Measurements from ENCODE around the gene XKR3. TPM values are rescaled to one million over a fixed set of nuclear protein-coding genes. Genes with fewer than 3 reads are reported as not detected.
"Not testable (repeated sequence)": the region's sequence is repeated elsewhere in the genome, so short reads cannot be mapped to it uniquely, and the experiment has no call there.

XKR3 gene
- total RNA-seq, 1 experiment from 2014 or later: not detected

DNA sequence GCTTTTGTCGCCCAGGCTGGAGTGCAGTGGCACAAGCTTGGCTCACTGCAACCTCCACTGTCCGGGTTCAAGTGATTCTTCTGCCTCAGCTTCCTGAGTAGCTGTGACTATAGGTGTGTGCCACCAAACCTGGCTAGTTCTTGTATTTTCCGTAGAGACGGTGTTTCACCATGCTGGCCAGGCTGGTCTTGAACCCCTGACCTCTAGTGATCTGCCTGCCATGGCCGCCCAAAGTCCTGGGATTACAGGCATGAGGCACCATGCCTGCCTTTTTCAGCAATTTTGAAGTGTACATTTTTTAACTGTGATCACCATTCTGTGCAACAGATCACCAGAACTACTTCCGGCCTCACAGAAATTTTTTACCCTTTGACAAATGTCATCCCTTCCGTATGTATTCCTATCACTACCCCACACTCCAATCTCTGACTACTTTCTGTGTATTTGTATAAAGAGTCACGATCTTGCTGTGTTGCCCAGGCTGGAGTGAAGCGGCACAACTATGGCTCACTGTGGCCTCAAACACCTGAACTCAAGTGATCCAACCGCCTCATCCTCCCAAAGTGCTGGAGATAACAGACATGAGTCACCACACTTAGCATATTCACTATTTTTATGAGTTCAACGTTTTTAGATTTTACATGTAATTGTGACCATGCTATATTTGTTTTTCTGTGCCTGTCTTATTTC is 44.0 kb downstream of the XKR3 start:
- Histone ChIP-seq H3K27me3 (no peaks in the 10 kb centered on the region), H3K4me3 (no peak overlapping the region), H3K36me3 (no peaks in the 10 kb centered on the region), H3K9me3 (no peaks in the 10 kb centered on the region)
- no peak for DNase-seq

DNA sequence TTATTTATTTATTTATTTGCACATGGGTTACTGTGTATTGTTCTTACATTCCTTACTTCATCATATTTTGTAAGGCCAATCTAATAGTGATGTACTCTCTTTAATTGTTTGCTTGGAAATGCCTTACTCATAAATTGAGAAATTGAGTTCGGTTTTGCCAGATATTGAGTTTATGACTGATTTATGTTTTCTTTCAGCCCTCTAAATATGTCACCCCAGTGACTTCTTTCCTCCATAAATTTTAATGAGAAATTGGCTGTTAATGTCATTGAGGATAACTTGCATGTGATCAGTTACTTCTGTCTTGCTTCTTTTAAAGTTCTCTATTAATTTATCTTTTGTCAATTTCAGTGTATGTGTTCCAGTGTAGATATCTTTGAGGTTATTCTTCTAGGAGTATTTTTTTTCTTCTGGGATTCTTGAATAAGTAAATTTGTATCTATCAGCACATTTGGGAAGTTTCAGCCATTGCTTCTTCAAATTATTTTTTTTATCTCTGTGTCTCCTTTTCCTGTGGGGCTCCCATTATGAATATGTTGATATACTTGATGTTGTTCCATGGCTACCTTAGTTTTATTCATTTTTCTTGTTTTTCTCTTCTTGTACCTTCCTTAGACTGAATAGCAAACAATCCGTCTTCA is 47.8 kb downstream of the XKR3 start:
- H3K4me3 ChIP-seq: no peak overlapping the region
- DNase-seq: no peak
- no peaks in the 10 kb centered on the region for H3K27me3 ChIP-seq
- no peaks in the 10 kb centered on the region for H3K9me3 ChIP-seq
- H3K36me3 ChIP-seq: no peaks in the 10 kb centered on the region

DNA sequence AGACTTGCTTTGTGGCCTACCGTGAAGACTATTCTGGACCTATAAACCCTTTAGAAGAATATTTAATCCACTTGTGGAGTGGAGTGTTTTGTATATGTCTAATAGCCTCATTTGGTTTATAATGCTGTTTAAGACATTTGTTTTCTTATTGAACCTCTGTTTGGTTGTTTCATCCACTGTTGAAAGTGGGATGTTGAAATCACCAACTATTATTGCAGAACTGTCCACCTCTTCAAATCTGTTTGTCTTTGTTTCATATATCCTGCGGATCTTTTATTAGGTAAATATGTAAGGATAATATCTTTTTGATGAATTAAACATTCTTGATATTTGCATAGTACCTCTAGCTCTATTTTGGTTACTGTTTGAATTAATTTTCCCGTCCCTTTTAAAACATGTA is 49.1 kb downstream of the XKR3 start:
- Histone ChIP-seq H3K4me3 (no peak overlapping the region), H3K36me3 (no peaks in the 10 kb centered on the region)
- no peak for DNase-seq

DNA sequence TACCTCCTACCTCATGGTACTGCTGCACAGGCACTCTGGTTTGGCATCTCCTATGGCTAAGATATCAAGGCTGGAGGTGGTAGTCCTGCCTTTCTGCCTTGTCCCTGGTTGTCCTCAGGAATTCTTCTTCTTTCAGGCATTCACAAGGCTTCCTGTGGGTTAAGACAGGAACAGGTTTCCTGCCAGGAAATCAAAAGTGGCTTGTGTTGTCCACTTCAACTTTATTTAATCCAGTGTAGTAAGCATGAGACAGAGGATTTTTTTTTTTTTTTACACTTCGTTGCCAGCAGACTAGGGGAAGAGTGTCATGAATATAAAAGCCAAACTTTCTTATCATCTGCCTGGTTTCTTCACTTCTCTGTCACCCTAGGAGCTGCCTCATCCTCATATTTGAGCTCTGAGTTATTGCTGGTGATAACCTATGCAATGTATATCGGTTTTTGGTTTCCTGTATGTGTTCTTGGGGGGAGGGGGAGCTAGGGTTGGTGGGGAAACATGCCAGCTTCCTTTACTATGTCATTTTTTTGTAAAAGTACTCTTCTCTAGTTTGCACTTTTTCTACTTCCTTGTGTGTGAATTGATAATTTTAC is 50.2 kb downstream of the XKR3 start:
- no peak overlapping the region for H3K4me3 ChIP-seq
- no peaks in the 10 kb centered on the region for H3K27me3 ChIP-seq
- H3K36me3 ChIP-seq: no peaks in the 10 kb centered on the region
- no peak for DNase-seq
- no peaks in the 10 kb centered on the region for H3K9me3 ChIP-seq

More for the DNA sequence above, 49.1 kb downstream of the XKR3 start:
- Histone ChIP-seq H3K27me3 (no peaks in the 10 kb centered on the region), H3K9me3 (no peaks in the 10 kb centered on the region)

DNA sequence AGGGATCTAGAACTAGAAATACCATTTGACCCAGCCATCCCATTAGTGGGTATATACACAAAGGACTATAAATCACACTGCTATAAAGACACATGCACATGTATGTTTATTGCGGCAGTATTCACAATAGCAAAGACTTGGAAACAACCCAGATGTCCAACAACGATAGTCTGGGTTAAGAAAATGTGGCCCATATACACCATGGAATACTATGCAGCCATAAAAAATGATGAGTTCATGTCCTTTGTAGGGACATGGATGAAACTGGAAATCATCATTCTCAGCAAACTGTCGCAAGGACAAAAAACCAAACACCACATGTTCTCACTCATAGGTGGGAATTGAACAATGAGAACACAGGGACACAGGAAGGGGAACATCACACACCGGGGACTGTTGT is 53.6 kb downstream of the XKR3 start:
- H3K36me3 ChIP-seq, DNase-seq, H3K9me3 ChIP-seq, H3K27me3 ChIP-seq, H3K4me3 ChIP-seq: not testable (repeated sequence)

DNA sequence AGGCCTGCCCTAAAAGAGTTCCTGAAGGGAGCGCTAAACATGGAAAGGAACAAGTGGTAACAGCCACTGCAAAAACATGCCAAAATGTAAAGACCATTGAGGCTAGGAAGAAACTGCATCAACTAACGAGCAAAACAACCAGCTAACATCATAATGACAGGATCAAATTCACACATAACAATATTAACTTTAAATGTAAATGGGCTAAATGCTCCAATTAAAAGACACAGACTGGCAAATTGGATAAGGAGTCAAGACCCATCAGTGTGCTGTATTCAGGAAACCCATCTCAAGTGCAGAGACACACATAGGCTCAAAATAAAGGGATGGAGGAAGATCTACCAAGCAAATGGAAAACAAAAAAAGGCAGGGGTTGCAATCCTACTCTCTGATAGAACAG is 57.3 kb downstream of the XKR3 start:
- H3K36me3 ChIP-seq, DNase-seq, H3K27me3 ChIP-seq, H3K9me3 ChIP-seq, H3K4me3 ChIP-seq: not testable (repeated sequence)

DNA sequence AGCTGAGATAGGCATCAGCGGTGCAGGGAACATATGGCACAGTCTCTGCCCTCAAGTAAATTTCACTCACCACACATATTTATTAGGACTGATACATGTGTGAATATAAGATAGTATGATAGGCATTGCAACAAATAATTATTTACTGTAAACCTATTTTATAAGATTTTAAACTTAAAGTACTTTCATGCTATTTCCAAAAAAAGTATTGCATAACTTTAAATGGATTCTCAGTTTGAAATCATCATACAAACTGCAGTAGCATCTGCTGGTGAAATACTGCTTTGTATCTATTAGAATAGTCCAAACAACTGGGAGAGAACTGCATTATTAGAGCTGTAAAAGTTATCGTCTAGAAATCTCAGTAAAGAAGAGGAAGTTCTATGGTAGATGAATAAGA is 63.0 kb downstream of the XKR3 start:
- not testable (repeated sequence) for H3K9me3 ChIP-seq, H3K4me3 ChIP-seq, DNase-seq, H3K27me3 ChIP-seq, H3K36me3 ChIP-seq

DNA sequence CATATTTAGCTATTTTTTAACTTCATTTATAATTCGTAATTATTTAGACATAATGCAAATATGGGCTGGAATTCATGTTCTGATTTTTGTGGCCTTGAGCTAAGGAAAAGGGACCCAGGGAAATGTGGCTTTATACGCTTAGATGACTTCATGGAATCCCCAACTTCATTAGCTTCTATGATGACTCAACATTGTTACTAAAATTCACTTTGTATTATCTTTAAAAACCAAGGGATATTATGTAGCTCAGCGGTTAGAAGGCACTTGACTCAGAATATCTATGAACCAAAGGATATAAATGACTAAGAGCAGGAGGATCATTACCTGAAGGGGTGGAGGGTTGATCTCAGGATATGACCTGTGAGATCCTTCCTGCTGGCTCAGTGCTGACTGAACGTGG is 64.8 kb downstream of the XKR3 start:
- not testable (repeated sequence) for H3K9me3 ChIP-seq, H3K27me3 ChIP-seq, DNase-seq, H3K36me3 ChIP-seq, H3K4me3 ChIP-seq

DNA sequence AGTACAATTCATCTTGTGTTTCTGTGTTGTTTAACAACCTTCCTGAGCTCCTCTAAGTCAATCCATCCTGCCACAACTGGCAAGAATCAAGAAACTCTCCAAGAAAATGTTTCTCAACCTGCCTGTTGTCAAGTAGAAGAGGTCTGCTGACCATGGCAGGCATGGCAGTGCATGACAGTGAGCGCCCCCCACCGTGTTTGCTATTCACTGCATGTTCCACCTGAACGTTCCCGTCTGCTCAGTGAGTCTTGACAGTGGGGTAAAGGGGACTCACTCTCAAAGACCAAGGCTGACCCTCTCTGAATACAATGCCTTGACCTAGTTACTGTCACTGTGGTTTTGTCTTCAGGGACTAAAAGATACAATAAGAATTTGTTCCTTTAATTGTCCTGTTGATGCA is 75.9 kb downstream of the XKR3 start:
- not testable (repeated sequence) for H3K4me3 ChIP-seq, H3K9me3 ChIP-seq, H3K27me3 ChIP-seq, DNase-seq, H3K36me3 ChIP-seq

DNA sequence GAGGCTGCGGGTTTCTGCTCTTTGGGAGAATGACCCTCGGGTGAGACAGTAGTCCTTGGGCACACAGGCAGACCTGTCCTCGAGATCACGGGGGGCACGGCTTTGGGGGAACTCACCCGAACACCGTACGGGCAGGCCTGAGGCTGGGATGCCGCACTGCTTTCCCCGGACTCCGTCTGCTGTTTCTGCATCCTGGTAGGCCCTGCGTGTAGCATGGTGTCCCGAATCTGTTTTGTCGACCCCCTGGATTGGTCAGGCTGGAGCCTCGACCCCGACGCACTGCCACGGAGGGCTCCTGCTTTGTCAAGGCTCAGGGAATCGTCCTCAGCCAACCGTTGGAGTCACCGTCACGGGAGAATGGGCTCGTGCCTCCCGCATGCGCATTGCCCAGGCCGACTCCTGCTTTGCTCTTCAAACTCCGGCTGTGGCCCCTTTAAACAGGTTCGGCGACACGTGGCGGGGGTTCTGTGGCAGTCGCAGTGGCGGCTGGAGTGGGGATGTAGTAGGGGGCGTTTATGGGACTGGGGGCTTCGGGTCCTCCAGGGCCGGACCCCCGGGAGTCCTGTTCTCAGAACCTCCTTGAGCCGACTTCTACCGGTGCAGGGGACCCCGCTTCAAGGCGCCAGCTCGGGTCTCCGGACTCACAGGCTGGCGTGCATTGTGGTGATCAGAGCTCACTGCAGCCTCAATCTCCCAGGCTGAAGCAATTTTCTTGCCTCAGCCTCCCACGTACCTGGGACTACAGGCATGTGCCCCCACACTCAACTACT is 76.9 kb downstream of the XKR3 start:
- DNase-seq: not testable (repeated sequence)

DNA sequence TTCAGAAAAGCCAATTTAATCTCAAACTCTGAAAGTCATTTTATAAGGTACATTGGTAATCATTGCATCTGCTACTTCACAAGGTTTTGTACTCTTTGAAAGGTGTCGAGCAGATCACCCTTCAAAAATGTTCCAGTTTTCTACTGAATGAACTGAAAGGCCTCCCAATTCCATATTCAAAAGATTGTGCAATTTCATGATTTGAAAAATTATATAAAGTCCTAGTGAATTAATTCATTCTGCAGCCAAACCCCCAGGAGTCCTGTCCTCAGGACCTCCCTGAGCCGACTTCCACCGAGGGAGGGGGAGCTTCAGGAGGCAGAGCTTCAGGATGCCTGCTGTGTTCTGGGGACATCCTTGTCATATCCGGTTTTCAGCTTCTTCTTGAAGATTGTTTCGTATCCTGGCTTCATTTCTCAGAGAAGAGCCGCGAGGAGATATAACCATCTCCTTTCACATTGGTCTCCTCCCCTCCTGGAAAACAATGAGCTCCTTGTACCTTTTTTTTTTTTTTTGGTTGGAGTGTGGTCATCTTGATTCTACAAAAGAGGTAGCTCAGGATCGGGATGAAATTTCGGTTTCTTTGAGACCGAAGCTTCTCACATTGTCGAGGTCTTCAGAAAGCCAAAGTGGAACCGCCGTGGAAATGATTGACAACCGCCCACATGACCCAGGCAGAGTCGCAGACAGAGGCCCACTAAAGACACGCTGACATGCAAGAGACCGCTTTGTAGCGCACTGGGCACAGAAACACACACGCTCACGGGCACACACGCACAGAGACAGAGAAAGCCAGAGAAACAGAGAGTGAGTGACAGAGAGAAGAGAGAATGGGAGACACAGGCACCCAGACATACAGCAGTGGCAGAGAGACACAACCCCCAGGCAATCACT is 77.7 kb downstream of the XKR3 start:
- DNase-seq, H3K9me3 ChIP-seq, H3K27me3 ChIP-seq, H3K36me3 ChIP-seq, H3K4me3 ChIP-seq: not testable (repeated sequence)

More for the DNA sequence above, 76.9 kb downstream of the XKR3 start:
- H3K27me3 ChIP-seq, H3K9me3 ChIP-seq, H3K4me3 ChIP-seq, H3K36me3 ChIP-seq: not testable (repeated sequence)

DNA sequence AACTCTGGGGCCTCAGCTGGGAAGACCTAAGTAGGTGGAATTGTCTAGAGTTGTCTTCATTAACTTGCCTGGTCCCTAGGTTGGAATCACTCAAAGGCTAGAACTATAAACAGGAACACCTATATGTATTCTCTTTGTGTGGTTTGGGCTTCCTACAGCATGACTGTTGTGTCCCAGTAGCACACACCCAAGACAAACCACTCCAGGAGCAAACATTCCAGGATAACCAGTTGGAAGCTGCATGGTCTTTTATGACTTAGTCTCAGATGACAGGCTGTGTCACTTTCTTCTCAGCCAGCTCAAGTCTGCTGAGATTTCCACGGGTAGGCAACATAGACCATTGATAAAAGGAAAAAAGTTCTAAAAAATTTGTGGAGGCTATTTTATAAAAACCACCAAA is 90.9 kb downstream of the XKR3 start:
- not testable (repeated sequence) for H3K4me3 ChIP-seq, H3K9me3 ChIP-seq, H3K36me3 ChIP-seq, H3K27me3 ChIP-seq, DNase-seq

Other genes with a start within 250 kb of the XKR3 start
- gene CCT8L2, start 232.6 kb downstream of the XKR3 start, total RNA-seq (2014; rRNA removed; shearing (Covaris generic); ENCODE audit: low replicate concordance): not detected in 2 replicates
- not detected in 2 replicates for gene GAB4, start 182.8 kb upstream of the XKR3 start, total RNA-seq (2014; rRNA removed; shearing (Covaris generic); ENCODE audit: low replicate concordance)

Measured in MG63 (cell line).